ENCODE results near the gene JPH3. TPM values are rescaled to one million over a fixed set of nuclear protein-coding genes. Genes with fewer than 3 reads are reported as not detected.

Gene JPH3
- total RNA-seq, 4 donors from 2014 or later: 0.39 TPM; not detected in 3

DNA sequence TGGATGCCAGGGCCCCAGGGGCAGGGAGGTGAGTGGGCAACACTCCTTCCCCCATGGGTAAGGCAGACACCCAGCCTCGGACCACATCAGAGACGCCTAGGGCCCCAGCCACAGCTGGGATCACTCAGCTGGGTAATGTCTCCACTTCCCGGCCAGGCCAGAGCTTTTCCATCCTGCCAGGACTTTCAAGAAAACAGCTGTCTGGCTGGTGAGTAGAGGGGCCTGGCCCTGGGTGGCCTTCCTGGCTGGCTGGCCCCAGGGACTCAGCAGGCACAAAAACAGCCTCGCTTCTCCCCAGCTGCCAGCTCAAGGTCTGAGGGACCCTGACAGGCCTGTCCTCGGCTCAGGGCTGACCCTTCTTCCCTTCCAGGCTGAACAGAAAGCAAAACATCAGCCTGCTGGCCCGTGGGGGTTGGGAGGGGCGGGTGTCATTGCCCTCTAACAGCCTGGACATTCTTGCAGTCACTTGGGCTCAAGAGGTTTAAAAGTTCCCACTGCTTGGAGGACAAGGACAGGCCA lies 45.3 kb upstream of the JPH3 start:
- no peak for TF ChIP-seq POLR2A (IDR thresholded peaks at IDR 0.05)
- TF ChIP-seq EP300 (IDR thresholded peaks at IDR 0.05): no peak
- TF ChIP-seq, protein P1, sequence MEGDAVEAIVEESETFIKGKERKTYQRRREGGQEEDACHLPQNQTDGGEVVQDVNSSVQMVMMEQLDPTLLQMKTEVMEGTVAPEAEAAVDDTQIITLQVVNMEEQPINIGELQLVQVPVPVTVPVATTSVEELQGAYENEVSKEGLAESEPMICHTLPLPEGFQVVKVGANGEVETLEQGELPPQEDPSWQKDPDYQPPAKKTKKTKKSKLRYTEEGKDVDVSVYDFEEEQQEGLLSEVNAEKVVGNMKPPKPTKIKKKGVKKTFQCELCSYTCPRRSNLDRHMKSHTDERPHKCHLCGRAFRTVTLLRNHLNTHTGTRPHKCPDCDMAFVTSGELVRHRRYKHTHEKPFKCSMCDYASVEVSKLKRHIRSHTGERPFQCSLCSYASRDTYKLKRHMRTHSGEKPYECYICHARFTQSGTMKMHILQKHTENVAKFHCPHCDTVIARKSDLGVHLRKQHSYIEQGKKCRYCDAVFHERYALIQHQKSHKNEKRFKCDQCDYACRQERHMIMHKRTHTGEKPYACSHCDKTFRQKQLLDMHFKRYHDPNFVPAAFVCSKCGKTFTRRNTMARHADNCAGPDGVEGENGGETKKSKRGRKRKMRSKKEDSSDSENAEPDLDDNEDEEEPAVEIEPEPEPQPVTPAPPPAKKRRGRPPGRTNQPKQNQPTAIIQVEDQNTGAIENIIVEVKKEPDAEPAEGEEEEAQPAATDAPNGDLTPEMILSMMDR (IDR thresholded peaks at IDR 0.05): no peak
- H3K27me3 ChIP-seq: no peaks in the 10 kb centered on the region
- peaks cover 0 to 10% (median 0%) of the 10 kb centered on the region in 4 donors for H3K4me1 ChIP-seq
- H3K36me3 ChIP-seq: no peaks in the 10 kb centered on the region
- no peaks in the 10 kb centered on the region for H3K9me3 ChIP-seq
- H3K27ac ChIP-seq: peak overlapping the region in 3 of 4 donors; percentile 33 to 62 (median 59)
- no peak for DNase-seq (ENCODE audit: low spot score in 2 of 2)
- no peak overlapping the region for H3K4me3 ChIP-seq
- WGBS, 2 donors: 18 to 22% methylated on average over 4 to 6 of the region's 7 CpGs

DNA sequence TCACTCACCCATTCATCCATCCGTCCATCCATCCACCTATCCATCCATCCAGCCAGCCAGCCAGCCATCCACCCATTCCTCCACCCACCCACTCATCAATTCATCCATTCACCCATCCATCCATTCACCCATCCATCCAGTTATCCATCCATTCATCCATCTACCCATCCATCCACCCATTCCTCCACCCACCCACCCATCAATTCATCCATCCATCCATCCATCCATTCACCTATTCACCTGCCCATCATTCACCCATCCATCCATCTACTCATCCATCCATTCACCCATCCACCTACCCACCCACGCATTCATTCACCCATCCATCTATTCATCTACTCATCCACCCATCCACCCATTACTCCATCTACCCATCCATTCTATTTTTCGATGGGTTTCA lies 43.6 kb upstream of the JPH3 start:
- no peaks in the 10 kb centered on the region for H3K27me3 ChIP-seq
- no peaks in the 10 kb centered on the region for H3K9me3 ChIP-seq
- no peak for DNase-seq (ENCODE audit: low spot score in 2 of 2)
- 81 to 84% methylated on average over 3 of the region's 3 CpGs for WGBS, 2 donors
- H3K36me3 ChIP-seq: no peaks in the 10 kb centered on the region
- no peak overlapping the region for H3K4me3 ChIP-seq
- H3K4me1 ChIP-seq: peaks cover 0 to 10% (median 0%) of the 10 kb centered on the region in 4 donors
- no peak for TF ChIP-seq POLR2A (IDR thresholded peaks at IDR 0.05)
- TF ChIP-seq, protein P1 (IDR thresholded peaks at IDR 0.05): no peak
- no peak for TF ChIP-seq EP300 (IDR thresholded peaks at IDR 0.05)
- H3K27ac ChIP-seq: no peak overlapping the region

DNA sequence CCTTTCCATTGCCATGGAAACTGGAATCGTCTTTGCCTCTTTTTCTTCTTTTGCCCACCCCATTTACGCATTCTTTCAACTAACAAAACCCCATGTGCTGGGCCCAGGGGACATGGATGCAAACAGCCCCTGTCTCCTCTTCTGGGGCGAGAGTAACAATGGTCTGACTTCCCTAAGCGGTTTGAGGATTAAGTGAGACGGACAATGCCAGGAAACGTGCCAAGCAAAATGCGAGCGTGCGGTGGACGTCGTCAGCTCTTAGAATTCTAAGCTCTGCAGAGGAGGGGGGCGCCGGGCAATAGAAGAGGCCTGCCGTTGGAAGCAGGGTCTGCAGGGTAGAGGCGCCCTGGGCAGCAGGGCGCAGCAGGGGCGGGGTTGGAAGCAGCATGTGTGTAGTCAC lies 42.4 kb upstream of the JPH3 start:
- TF ChIP-seq EP300 (IDR thresholded peaks at IDR 0.05): no peak
- TF ChIP-seq, protein P1 (IDR thresholded peaks at IDR 0.05): no peak
- no peak for TF ChIP-seq POLR2A (IDR thresholded peaks at IDR 0.05)
- H3K36me3 ChIP-seq: no peaks in the 10 kb centered on the region
- 62 to 67% methylated on average over 17 of the region's 17 CpGs for WGBS, 2 donors
- no peaks in the 10 kb centered on the region for H3K27me3 ChIP-seq
- H3K9me3 ChIP-seq: no peaks in the 10 kb centered on the region
- H3K4me3 ChIP-seq: no peak overlapping the region
- no peak for DNase-seq (ENCODE audit: low spot score in 2 of 2)
- H3K27ac ChIP-seq: no peak overlapping the region
- peaks cover 0 to 10% (median 0%) of the 10 kb centered on the region in 4 donors for H3K4me1 ChIP-seq

DNA sequence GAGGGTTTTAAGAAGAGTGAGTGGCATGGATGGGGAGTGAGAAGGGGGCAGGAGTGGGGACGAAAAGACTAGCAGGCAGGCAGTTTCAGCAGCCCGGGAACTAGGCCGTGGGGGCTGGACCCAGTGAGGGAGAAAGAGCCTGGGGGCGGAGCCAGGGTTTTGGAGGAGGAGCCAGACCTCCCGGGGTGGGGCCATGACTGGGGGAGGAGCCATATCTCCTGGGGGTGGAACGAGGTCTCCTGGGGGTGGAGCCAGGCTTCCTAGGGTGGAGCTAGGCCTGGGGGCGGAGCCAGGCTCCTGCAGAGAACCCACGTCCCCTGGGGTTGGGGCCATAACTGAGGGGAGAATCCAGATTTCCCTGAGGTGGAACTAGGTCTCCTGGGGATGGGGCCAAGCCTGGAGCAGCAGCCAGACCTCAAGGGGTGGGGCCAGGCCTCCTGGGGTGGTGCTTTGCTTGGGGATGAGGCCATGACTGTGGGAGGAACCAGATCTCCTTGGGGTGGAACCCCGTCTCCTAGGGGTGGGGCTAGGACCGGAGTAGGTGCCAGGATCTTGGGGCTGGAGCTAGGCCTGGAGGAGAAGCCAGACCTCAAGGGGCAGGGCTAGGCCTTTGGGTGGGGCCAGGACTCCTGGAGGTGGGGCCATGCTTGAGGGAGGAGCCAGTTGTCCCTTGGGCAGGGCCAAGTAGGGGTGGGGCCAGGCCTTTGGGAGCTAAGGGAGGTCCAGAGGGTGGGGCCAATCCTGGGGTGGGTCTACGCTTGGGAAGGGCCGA lies 41.7 kb upstream of the JPH3 start:
- Histone ChIP-seq H3K4me1 (peaks cover 0 to 10% (median 0%) of the 10 kb centered on the region in 4 donors), H3K27ac (no peak overlapping the region), H3K4me3 (no peak overlapping the region), H3K27me3 (no peaks in the 10 kb centered on the region), H3K36me3 (no peaks in the 10 kb centered on the region), H3K9me3 (no peaks in the 10 kb centered on the region)
- no peak for TF ChIP-seq POLR2A (IDR thresholded peaks at IDR 0.05)
- 79 to 86% methylated on average over 12 of the region's 12 CpGs for WGBS, 2 donors
- no peak for DNase-seq (ENCODE audit: low spot score in 2 of 2)

DNA sequence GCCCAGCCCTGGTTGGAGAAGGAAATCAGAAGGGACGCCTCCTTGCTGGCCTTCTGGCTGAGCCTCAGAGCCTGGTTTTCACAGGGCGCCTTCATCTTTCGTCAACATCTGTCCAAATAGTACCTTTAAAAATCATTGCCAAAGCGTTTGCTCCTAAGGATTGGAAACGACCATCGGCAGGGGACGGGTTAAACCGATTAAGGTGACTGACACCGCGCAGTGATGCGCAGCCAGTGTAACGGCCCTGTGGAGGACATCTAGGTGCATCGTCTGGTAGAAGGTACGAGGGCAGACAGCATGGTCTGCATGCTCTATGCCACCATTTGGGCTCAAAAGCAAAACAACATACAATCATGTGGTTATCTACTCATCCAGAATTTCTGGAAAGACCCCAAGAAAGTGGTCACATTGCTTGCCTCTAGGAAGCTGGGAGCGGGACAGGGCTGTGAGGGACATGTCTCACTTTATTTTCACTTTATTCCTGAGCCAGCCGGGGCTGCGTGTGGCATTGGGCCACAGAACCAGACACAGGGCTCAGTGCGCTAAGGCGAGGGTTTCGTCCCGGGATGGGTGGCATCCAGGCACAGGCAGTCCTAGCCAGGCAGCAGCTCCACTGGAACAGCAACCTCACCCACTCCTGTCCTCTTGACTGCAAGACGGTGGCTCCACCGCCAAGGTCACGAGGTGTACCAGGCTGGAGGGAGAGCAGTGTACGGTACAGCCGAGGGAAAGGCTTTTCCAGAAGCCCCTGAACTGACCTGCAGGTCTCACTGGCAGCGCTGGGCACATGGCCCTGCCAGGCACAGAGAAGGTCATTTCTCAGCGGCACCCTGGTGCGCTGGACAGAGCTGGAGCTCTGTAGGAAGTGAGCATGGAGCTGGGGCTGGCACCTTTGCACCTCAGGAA lies 40.9 kb upstream of the JPH3 start:
- TF ChIP-seq POLR2A (IDR thresholded peaks at IDR 0.05) (no peak), EP300 (IDR thresholded peaks at IDR 0.05) (no peak)
- TF ChIP-seq, protein P1 (IDR thresholded peaks at IDR 0.05): no peak
- 91 to 92% methylated on average over 29 of the region's 29 CpGs for WGBS, 2 donors

More for the DNA sequence above, 40.9 kb upstream of the JPH3 start:
- H3K4me3 ChIP-seq: no peak overlapping the region
- no peak overlapping the region for H3K27ac ChIP-seq
- H3K36me3 ChIP-seq: no peaks in the 10 kb centered on the region
- peaks cover 0 to 9% (median 0%) of the 10 kb centered on the region in 4 donors for H3K4me1 ChIP-seq
- H3K27me3 ChIP-seq: no peaks in the 10 kb centered on the region
- DNase-seq (ENCODE audit: low spot score in 2 of 2): no peak
- no peaks in the 10 kb centered on the region for H3K9me3 ChIP-seq

All from tibial nerve (tissue), 4 donors.